Activated CD4-positive, alpha-beta memory T cell treated with anti-CD3 and anti-CD28 coated beads, Interleukin-2, amount 10 ng/mL, durations not matched to agents 7 days and 5 days (primary cell): ENCODE data around the gene LRRC1. TPM values are rescaled to one million over a fixed set of nuclear protein-coding genes. Genes with fewer than 3 reads are reported as not detected.
"Not testable (repeated sequence)": the region's sequence is repeated elsewhere in the genome, so short reads cannot be mapped to it uniquely, and the experiment has no call there.

ENCODE experiments used
- CTCF ChIA-PET: fragments of 350-600 bp; sonication (Branson Sonifier 250); formaldehyde crosslinking; loops from one replicate; lab custom pipeline; 2021; ENCODE audit warnings: antibody characterized with exemption, inconsistent platforms; lab: Charles Lee
- POLR2A ChIA-PET: fragments of 350-600 bp; sonication (Branson Sonifier 250); formaldehyde crosslinking; loops from one replicate; lab custom pipeline; 2021; ENCODE audit warnings: antibody characterized with exemption; lab: Charles Lee
- DNase-seq: peaks from one replicate; pipeline ENCODE4 v3.0.0-alpha.2; 2020
- H3K27ac Mint-ChIP-seq: one replicate; pipeline ENCODE4 v1.8.0; 2021; ENCODE audit warnings: mild to moderate bottlenecking, mixed read lengths
- H3K27me3 Mint-ChIP-seq: one replicate; pipeline ENCODE4 v1.8.0; 2021; ENCODE audit warnings: mixed read lengths
- H3K36me3 Mint-ChIP-seq: one replicate; pipeline ENCODE4 v1.8.0; 2021; ENCODE audit warnings: low read depth, mixed read lengths
- H3K4me1 Mint-ChIP-seq: one replicate; pipeline ENCODE4 v1.8.0; 2021; ENCODE audit warnings: mixed read lengths
- H3K4me3 Mint-ChIP-seq: one replicate; pipeline ENCODE4 v1.8.0; 2021; ENCODE audit warnings: mild to moderate bottlenecking, mixed read lengths
- H3K9me3 Mint-ChIP-seq: one replicate; pipeline ENCODE4 v1.8.0; 2021; ENCODE audit warnings: mixed read lengths
- total RNA-seq, 2 experiments: library from RNA; stranded (reverse); gene quantifications; one replicate each; pipeline ENCODE4 v1.2.3, GENCODE V29; 2021

The LRRC1 gene
- total RNA-seq, 2 experiments from 2014 or later: 4.0 to 4.1 TPM

DNA sequence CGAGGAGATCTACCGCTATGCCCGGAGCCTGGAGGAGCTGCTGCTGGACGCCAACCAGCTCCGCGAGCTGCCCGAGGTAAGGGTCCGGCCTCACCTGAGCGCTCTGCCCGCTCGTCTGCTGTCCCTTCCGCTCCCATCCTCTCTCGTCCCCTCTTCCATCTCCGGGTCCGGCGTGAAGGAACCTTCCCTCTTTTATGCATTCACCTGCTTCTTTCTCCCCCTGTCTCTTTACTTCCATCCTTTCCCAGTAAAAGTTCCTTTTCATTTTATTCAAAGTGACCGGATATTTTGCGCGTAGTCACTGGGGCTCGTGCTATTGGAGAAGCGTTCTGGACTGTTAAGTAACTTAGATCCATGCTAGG is 516 bp downstream of the LRRC1 start:
- peaks cover 34% of the 10 kb centered on the region for H3K4me1 Mint-ChIP-seq
- ChIA-PET POLR2A (interaction anchor here (0.8 to 1.9 kb wide), 9 partner anchors 11 to 730 kb away, joined by 3 to 7 read pairs (median 4); partner anchors contain the start of genes FBXO9 and GCLC), CTCF (interaction anchor here (1.1 to 4.0 kb wide), 7 partner anchors 59 to 160 kb away, joined by 3 to 17 read pairs (median 10); no protein-coding TSS in a partner anchor)
- H3K27ac Mint-ChIP-seq: peak overlapping the region; percentile 36
- no peak for DNase-seq
- no peaks in the 10 kb centered on the region for H3K9me3 Mint-ChIP-seq
- H3K27me3 Mint-ChIP-seq: peaks cover 38% of the 10 kb centered on the region
- peaks cover 2% of the 10 kb centered on the region for H3K36me3 Mint-ChIP-seq
- H3K4me3 Mint-ChIP-seq: peak overlapping the region; percentile 96

DNA sequence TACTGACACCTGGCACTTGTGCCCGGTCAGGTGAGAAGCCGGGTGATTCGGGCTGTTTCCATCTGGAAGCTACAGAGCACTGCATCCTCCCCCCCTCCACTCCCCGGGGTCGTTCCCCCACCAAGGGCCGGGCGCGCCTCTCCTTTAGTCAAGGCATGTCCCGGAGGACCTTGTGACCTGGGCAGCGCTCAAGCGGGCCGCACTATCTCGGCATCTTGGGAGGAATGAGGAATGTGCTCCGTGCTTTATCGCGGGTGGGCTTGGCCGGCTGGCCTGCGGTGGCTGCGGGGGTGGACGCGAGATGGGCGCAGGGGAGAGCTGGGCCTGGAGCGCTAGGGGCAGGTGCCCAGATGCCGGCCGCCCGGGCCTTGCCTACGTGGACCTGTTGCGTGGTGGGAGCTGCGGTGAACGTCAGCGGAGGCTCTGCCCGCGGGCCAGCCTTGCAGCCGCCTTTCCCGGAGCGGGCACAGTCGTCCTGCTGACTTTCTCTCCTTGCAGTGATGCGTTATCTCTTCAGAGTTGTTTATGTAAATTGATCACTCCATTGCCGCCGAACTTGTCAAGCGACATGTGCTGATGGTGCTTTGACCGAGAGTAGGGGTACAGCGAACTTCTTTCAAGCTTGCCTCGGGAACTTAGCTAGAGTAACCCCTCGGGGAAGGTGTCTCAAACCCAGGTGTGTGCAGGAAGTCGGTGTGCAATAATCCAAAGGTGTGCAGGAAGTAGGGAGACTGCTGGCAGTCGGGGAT is 1.1 kb downstream of the LRRC1 start:
- peaks cover 34% of the 10 kb centered on the region for H3K4me1 Mint-ChIP-seq
- peaks cover 2% of the 10 kb centered on the region for H3K36me3 Mint-ChIP-seq
- ChIA-PET POLR2A (interaction anchor here (1.0 to 1.9 kb wide), 4 partner anchors 59 to 730 kb away, joined by 3 to 7 read pairs (median 4); partner anchors contain the start of gene FBXO9), CTCF (interaction anchor here (0.5 to 4.0 kb wide), 5 partner anchors 60 to 1543 kb away, joined by 5 to 17 read pairs (median 10); no protein-coding TSS in a partner anchor)
- H3K27ac Mint-ChIP-seq: no peak overlapping the region
- no peaks in the 10 kb centered on the region for H3K9me3 Mint-ChIP-seq
- DNase-seq: no peak
- peaks cover 35% of the 10 kb centered on the region for H3K27me3 Mint-ChIP-seq
- peak overlapping the region; percentile 96 for H3K4me3 Mint-ChIP-seq

DNA sequence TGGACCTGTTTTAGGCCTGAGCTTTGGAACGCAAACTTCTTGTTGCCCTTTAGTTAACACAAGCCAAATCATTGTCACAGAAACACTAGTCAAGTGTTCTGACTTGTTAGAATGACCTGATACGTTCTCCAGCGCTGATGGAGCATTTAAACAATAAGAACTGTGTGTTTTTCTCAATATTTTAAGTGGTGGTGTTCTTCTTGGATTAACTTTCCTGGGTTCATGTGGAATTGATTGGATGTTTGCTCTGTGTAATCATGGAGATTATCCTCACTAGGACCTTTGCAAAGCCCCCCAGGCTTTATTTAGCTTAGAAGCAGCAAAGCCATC is 1.6 kb downstream of the LRRC1 start:
- ChIA-PET POLR2A (no interaction called here), CTCF (interaction anchor here (0.5 to 4.0 kb wide), 2 partner anchors 61 to 1543 kb away, joined by 5 to 16 read pairs; no protein-coding TSS in a partner anchor)
- peaks cover 33% of the 10 kb centered on the region for H3K27me3 Mint-ChIP-seq
- peak overlapping the region; percentile 96 for H3K4me3 Mint-ChIP-seq
- peaks cover 34% of the 10 kb centered on the region for H3K4me1 Mint-ChIP-seq
- no peak overlapping the region for H3K27ac Mint-ChIP-seq
- peaks cover 2% of the 10 kb centered on the region for H3K36me3 Mint-ChIP-seq
- H3K9me3 Mint-ChIP-seq: no peaks in the 10 kb centered on the region
- DNase-seq: no peak

DNA sequence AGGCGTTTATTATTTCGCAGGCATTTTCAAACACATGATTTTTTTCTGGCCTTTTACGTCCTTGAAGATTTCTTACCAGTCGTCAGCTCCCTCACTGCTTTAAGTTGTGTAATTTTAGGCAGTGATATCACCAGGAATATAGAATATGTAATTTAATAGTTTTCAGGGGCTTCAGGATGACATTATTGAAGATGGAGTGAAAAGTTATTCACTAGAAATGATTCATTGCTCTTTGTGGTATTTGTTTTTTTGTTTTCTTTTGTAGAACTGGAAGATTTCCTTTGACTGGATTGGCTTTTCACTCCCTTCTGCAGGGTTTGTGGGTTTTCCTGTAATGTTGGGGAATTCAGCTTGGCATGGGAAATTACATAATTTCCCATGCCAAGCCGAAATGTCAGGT is 2.0 kb downstream of the LRRC1 start:
- Mint-ChIP-seq H3K4me3 (peak overlapping the region; percentile 96), H3K27me3 (peaks cover 33% of the 10 kb centered on the region), H3K4me1 (peaks cover 34% of the 10 kb centered on the region), H3K9me3 (no peaks in the 10 kb centered on the region), H3K27ac (no peak overlapping the region), H3K36me3 (peaks cover 2% of the 10 kb centered on the region)
- ChIA-PET CTCF (interaction anchor here (0.6 to 4.0 kb wide), 2 partner anchors 61 to 91 kb away, joined by 3 to 16 read pairs; no protein-coding TSS in a partner anchor), POLR2A (no interaction called here)
- no peak for DNase-seq

DNA sequence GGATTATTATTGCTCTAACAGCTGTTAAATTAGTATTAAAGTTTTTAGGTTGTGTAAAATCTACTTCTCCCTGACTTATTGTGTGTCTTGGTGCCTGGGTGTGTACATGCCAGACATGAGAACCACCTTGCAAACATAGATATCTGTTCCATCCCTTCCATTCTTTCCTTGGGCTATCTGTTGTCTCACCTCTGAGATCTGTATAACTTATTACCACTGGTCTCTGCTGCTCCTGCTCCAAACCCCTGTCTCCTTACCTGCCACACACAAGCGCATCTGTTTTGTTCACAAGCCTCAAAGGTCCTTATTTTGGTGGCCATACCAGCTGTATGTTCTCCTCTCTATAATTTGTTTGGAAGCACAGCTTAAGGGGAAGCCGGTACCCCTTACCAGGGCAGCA is 2.5 kb downstream of the LRRC1 start:
- POLR2A ChIA-PET: no interaction called here
- peaks cover 29% of the 10 kb centered on the region for H3K27me3 Mint-ChIP-seq
- H3K4me1 Mint-ChIP-seq: peaks cover 34% of the 10 kb centered on the region
- peaks cover 2% of the 10 kb centered on the region for H3K36me3 Mint-ChIP-seq
- DNase-seq: no peak
- H3K27ac Mint-ChIP-seq: no peak overlapping the region
- H3K4me3 Mint-ChIP-seq: no peak overlapping the region
- H3K9me3 Mint-ChIP-seq: no peaks in the 10 kb centered on the region
- CTCF ChIA-PET: interaction anchor here (0.6 to 4.0 kb wide), 2 partner anchors 61 to 92 kb away, joined by 3 to 16 read pairs; no protein-coding TSS in a partner anchor

DNA sequence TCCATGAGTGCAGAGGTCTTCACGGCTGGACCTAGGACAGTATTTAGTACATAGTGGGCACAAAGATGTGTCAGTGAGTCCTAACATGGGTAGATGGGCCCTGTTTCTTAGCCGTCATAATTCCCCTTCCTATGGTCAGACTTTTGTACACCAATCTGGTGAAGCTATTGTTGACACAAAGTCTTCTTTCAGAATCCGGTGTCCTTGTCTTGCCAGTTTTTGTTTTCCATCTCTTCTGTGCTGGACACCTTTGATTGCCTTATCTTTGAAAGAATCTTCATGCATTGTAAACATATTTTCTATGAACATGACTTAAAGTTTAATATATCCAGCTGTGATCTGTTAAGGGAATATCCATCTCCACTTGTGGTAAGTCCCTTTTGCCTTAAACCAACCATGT is 4.5 kb downstream of the LRRC1 start:
- DNase-seq: no peak
- Mint-ChIP-seq H3K27ac (no peak overlapping the region), H3K4me3 (no peak overlapping the region), H3K4me1 (peaks cover 18% of the 10 kb centered on the region), H3K9me3 (no peaks in the 10 kb centered on the region), H3K36me3 (peaks cover 2% of the 10 kb centered on the region), H3K27me3 (peaks cover 16% of the 10 kb centered on the region)
- ChIA-PET POLR2A (no interaction called here), CTCF (no interaction called here)

DNA sequence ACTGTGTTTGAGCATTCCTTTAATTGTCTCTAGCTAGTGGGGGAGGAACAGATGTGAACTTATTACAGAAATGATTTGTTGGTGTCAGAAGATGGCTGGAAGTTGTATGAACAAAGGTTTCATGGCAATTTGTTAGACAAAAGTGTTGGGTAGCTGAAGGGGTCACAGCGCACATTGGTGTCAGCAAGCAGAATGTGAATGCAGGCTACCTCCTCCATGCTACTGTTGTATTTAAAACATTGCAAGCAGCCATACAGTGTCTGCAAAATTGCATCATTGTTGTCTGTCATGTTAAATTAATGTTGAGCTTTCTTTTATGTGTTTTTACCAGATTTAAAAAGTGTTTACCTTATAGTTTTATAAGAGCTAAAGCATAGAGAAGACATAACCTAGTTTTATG is 6.2 kb downstream of the LRRC1 start:
- H3K27ac Mint-ChIP-seq: no peak overlapping the region
- H3K4me3 Mint-ChIP-seq: no peak overlapping the region
- CTCF ChIA-PET: no interaction called here
- peaks cover 12% of the 10 kb centered on the region for H3K4me1 Mint-ChIP-seq
- H3K27me3 Mint-ChIP-seq: peaks cover 12% of the 10 kb centered on the region
- H3K36me3 Mint-ChIP-seq: no peaks in the 10 kb centered on the region
- no peak for DNase-seq
- no peaks in the 10 kb centered on the region for H3K9me3 Mint-ChIP-seq
- POLR2A ChIA-PET: no interaction called here

DNA sequence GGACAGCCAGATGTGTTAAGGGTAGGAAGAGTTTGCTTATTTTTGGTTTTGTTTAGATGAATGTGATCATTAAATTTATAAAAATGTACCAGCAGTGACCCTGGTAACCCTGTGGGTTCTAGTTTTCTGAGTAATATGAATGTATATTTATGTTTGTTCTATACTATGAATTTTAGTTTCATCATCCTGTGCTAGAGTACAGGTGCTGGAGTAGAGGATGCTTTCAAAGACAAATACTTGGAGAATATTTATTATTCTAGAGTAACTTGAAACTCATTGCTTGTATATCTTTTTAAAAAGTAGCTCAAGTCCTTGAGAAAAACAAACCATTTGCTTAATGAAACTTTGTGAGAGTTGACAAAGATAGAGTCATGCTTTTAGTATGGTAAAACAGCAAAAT is 7.8 kb downstream of the LRRC1 start:
- ChIA-PET POLR2A (no interaction called here), CTCF (interaction anchor here (0.6 kb wide), 1 partner anchor 79 kb away, joined by 3 read pairs; no protein-coding TSS in a partner anchor)
- Mint-ChIP-seq H3K4me3 (no peak overlapping the region), H3K27me3 (no peaks in the 10 kb centered on the region), H3K36me3 (no peaks in the 10 kb centered on the region), H3K27ac (no peak overlapping the region), H3K9me3 (no peaks in the 10 kb centered on the region), H3K4me1 (no peaks in the 10 kb centered on the region)
- no peak for DNase-seq

DNA sequence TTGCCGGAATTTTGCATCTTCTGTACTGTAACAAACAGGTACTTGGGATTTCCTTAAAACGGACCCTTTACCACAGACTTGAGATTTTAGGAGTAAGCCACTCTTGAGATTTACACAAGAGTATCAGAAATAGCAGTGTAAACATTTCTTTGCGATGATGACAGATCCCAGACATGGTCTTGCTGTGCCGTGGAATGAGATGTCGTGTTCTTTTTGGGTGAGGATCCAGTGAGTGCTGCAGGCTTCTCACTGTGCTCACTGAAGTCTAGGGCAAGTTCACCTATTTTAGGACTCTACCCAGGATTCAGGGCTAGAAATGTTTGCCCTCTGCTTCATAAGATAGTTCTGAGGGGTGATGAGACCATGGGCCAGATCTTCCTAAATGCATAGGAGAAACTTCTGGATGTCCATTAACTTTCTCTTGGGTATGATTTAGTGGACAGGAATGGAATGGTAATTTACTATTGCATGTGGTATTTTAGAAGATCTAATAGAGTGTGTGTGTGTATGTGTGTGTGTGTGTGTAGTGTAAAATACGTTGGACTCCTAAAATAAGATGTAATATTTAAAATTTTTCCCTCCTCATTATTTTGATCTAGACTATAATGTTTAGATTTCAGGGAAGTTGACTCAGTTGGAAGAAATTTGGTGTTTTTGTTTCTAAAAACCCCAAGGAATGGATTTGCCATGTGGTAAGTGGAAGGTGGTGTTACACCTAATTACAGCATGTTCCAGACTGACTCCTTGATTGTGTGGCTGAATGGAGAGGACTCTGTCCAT is 8.5 kb downstream of the LRRC1 start:
- no peaks in the 10 kb centered on the region for H3K4me1 Mint-ChIP-seq
- POLR2A ChIA-PET: no interaction called here
- H3K27me3 Mint-ChIP-seq: no peaks in the 10 kb centered on the region
- CTCF ChIA-PET: interaction anchor here (0.6 kb wide), 1 partner anchor 80 kb away, joined by 3 read pairs; no protein-coding TSS in a partner anchor
- H3K9me3 Mint-ChIP-seq: no peaks in the 10 kb centered on the region
- no peak overlapping the region for H3K4me3 Mint-ChIP-seq
- DNase-seq: no peak
- no peaks in the 10 kb centered on the region for H3K36me3 Mint-ChIP-seq
- H3K27ac Mint-ChIP-seq: no peak overlapping the region

DNA sequence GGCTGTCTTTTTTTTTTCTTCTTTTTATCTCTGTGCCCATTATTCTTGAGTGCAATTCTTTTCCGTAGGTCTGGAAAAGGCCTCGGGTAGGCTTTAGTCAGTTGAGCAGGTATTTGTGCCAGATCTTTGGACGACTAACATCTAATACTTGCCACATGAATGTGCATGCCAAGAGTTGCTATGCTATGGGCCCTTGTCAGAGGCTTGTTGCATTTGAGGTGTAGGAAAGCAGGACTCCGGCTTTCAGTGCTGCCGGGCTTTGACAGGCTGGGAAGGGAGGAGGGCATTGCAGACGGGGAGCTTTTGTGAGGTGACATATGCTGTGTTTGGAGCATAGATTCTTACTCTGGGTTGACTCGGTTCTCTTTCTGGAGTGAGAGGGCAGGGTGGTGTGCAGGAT is 10.2 kb downstream of the LRRC1 start:
- no peak for DNase-seq
- Mint-ChIP-seq H3K4me3 (no peak overlapping the region), H3K27ac (no peak overlapping the region), H3K36me3 (no peaks in the 10 kb centered on the region), H3K27me3 (no peaks in the 10 kb centered on the region), H3K4me1 (no peaks in the 10 kb centered on the region), H3K9me3 (no peaks in the 10 kb centered on the region)
- POLR2A ChIA-PET: no interaction called here
- CTCF ChIA-PET: no interaction called here

DNA sequence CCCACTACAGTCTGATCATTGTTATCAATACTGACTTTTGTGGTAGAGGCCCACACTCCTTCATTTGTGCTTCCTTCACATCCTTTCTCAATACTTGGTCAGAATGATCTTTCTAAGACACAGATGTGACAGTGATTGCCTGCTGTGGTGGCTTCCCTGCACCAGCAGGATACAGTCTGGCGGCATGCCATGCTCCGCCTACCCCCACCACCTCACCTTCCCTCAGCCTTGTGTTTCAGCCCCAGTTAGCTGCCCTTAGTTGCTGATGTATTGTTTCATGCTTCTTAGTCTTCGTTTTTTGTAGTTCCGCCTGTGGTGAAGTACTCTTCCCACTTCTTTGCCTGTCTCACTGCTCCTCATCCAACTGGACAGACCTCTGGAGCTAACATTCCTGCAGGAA is 10.9 kb downstream of the LRRC1 start:
- POLR2A ChIA-PET: interaction anchor here (2.0 kb wide), 1 partner anchor 11 kb away, joined by 4 read pairs; the partner anchor contains the start of gene LRRC1
- Mint-ChIP-seq H3K4me1 (peaks cover 1% of the 10 kb centered on the region), H3K36me3 (no peaks in the 10 kb centered on the region), H3K27me3 (no peaks in the 10 kb centered on the region), H3K4me3 (no peak overlapping the region), H3K9me3 (no peaks in the 10 kb centered on the region), H3K27ac (no peak overlapping the region)
- CTCF ChIA-PET: no interaction called here
- no peak for DNase-seq

DNA sequence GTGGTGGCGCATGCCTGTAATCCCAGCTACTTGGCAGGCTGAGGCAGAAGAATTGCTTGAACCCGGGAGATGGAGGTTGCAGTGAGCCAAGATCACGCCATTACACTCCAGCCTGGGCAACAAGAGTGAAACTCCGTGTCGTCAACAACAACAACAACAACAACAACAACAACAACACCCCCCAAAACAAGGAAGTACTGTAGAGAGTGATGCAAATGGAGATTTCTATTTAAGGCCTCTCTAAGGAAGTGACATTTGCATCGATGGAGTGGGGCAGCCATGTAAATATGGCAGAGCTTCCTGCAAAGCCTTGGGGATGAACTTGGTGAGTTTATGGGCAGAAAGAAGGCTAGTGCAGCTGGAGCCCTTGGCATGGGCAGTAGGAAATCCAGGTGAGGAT is 12.8 kb downstream of the LRRC1 start:
- DNase-seq, H3K36me3 Mint-ChIP-seq, H3K27ac Mint-ChIP-seq, H3K4me1 Mint-ChIP-seq, H3K9me3 Mint-ChIP-seq, H3K4me3 Mint-ChIP-seq, CTCF ChIA-PET, H3K27me3 Mint-ChIP-seq: not testable (repeated sequence)
- POLR2A ChIA-PET: interaction anchor here (2.0 kb wide), 1 partner anchor 13 kb away, joined by 4 read pairs; the partner anchor contains the start of gene LRRC1

DNA sequence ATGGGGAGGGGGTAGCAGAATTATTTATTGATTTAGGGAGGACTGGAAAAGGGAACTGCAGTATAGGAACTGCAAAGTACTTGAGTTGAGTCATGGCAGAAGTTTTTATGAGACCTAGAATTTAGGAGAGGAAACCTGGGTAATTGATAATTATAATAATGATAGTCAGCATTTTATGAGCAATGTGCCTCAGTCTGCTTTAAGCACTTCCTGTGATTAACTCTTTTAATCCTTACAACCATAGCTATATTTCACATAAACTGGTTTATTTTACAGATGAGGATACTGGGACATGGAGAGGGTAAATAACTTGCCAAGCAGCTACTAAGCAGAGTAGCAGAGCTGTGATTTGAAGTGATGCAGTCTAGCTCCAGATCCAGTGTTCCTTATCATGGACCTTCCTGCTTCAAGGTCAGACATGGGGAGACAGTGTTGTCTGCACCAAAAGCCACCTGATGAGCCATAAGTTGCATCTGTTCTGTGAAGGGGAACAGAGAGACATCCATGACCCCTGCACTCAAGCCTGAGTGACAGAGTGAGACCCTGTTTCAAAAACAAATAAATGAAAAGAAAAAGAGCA is 13.6 kb downstream of the LRRC1 start:
- no peak for DNase-seq
- Mint-ChIP-seq H3K4me1 (peaks cover 5% of the 10 kb centered on the region), H3K9me3 (no peaks in the 10 kb centered on the region), H3K27me3 (no peaks in the 10 kb centered on the region), H3K36me3 (no peaks in the 10 kb centered on the region), H3K4me3 (no peak overlapping the region), H3K27ac (no peak overlapping the region)
- ChIA-PET POLR2A (no interaction called here), CTCF (no interaction called here)
